DND-41 (cell line): ENCODE results near the gene KHDRBS2.

Experiments used
- CTCF ChIP-seq: IDR thresholded peaks from 2 replicates; pipeline ENCODE4 v1.5.1; 2012; ENCODE audit warnings: borderline replicate concordance, low read length, moderate library complexity, mild to moderate bottlenecking; ENCODE audit not compliant: poor library complexity, severe bottlenecking; ENCODE audit errors: extremely low read depth
- EZH2 ChIP-seq: IDR thresholded peaks from 3 replicates; pipeline ENCODE4 v1.6.1; 2012; ENCODE audit warnings: borderline replicate concordance, low read depth, mild to moderate bottlenecking, moderate library complexity, low read length, inconsistent platforms; ENCODE audit not compliant: severe bottlenecking

- TF ChIP-seq EZH2 (no peak), CTCF (no peak)
Observed at GRCh38 chr6:61810047-61810446, 476.0 kb downstream of the KHDRBS2 start.
